HCT116 (cell line): ENCODE results near the gene EIF3L.
A peak's percentile ranks its signal among the peaks of the same experiment; 100 is the strongest.

Experiments
- CEBPB ChIP-seq: IDR thresholded peaks from 2 replicates; pipeline ENCODE4 v1.6.1; 2012; ENCODE audit warnings: low read depth
- EGR1 ChIP-seq: IDR thresholded peaks from 2 replicates; pipeline ENCODE4 v1.6.1; 2012; ENCODE audit warnings: low read depth
- EZH2 ChIP-seq: fragments of 200-600 bp; sonication (generic); IDR thresholded peaks from 2 replicates; pipeline ENCODE4 v1.6.1; 2017; ENCODE audit warnings: antibody characterized with exemption, mixed run types
- EZH2phosphoT487 ChIP-seq: fragments of 200-600 bp; IDR thresholded peaks from 2 replicates; pipeline ENCODE4 v1.6.1; 2018; ENCODE audit warnings: antibody characterized with exemption, borderline replicate concordance
- JUND ChIP-seq: IDR thresholded peaks from 2 replicates; pipeline ENCODE4 v1.6.1; 2012
- POLR2A ChIP-seq: IDR thresholded peaks from 2 replicates; pipeline ENCODE4 v1.7.0; 2011; ENCODE audit warnings: borderline replicate concordance; ENCODE audit not compliant: insufficient read depth, insufficient read length; ENCODE audit errors: extremely low read depth
- POLR2AphosphoS5 ChIP-seq: IDR thresholded peaks from 2 replicates; pipeline ENCODE4 v1.6.1; 2011; ENCODE audit warnings: mild to moderate bottlenecking, low read depth, low read length, moderate library complexity
- RAD21 ChIP-seq: IDR thresholded peaks from 2 replicates; pipeline ENCODE4 v1.6.1; 2012; ENCODE audit warnings: low read depth, mild to moderate bottlenecking
- SIN3A ChIP-seq: IDR thresholded peaks from 2 replicates; pipeline ENCODE4 v1.6.1; 2012; ENCODE audit warnings: low read depth
- YY1 ChIP-seq: IDR thresholded peaks from 2 replicates; pipeline ENCODE4 v1.6.1; 2011; ENCODE audit warnings: low read length, low read depth, moderate library complexity, mild to moderate bottlenecking; ENCODE audit not compliant: insufficient replicate concordance; ENCODE audit errors: extremely low read depth
- TF ChIP-seq, protein P1 (sequence below), 3 experiments: fragments of 200-600 bp in 1 of 3; sonication (generic) in 1 of 3; IDR thresholded peaks in 2 of 3; conservative IDR thresholded peaks in 1 of 3; 2 replicates each; pipeline ENCODE4 v1.5.1; 2012 to 2017; ENCODE audit warnings: low read depth in 2 of 3, low read length in 2 of 3, antibody characterized with exemption in 1 of 3, borderline replicate concordance in 1 of 3, control low read depth in 1 of 3, mild to moderate bottlenecking in 1 of 3, mixed read lengths in 1 of 3, mixed run types in 1 of 3, moderate library complexity in 1 of 3; ENCODE audit not compliant: insufficient read depth in 1 of 3
- TF ChIP-seq, protein P2 (sequence below): IDR thresholded peaks from 2 replicates; pipeline ENCODE4 v1.6.1; 2012

DNA sequence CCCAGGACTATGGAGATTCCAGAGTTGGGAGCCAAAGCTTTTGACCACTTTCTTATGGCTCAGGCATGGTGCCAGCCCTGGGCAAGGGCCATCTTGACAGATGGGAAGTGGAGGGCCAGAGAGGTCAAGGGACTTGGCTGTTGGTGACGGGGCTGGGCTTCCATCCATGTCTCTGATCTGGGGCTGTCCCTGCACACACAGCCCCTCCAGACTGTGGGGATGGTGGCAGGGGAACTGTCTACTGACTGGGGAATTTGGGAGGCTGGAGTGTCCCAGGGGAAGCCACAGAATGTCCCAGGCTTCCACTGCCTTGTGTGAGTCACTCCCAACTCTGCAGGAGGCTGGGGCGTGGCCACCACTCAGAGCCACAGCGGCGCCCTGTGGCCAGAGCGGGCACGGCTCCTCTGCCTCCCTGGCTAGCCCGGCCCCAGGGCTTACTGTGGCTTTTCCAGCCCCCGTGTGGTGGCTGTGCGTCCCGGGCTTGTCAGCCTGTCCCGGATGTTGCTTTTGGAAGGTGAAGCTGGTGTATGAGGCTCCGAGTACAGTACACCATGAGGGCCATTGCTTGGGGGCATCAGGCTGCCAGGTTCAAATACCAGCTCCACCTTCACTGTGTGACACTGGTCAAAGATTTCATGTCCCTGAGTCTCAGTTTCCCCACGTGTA lies 84.6 kb downstream of the EIF3L start:
- TF ChIP-seq, protein P1, sequence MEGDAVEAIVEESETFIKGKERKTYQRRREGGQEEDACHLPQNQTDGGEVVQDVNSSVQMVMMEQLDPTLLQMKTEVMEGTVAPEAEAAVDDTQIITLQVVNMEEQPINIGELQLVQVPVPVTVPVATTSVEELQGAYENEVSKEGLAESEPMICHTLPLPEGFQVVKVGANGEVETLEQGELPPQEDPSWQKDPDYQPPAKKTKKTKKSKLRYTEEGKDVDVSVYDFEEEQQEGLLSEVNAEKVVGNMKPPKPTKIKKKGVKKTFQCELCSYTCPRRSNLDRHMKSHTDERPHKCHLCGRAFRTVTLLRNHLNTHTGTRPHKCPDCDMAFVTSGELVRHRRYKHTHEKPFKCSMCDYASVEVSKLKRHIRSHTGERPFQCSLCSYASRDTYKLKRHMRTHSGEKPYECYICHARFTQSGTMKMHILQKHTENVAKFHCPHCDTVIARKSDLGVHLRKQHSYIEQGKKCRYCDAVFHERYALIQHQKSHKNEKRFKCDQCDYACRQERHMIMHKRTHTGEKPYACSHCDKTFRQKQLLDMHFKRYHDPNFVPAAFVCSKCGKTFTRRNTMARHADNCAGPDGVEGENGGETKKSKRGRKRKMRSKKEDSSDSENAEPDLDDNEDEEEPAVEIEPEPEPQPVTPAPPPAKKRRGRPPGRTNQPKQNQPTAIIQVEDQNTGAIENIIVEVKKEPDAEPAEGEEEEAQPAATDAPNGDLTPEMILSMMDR (IDR thresholded peaks at IDR 0.05 in 2 of 3, conservative IDR thresholded peaks at IDR 0.05 in 1 of 3; ENCODE audit: borderline replicate concordance in 1 of 3, insufficient read depth in 1 of 3, low read depth in 2 of 3, low read length in 2 of 3) = peak; percentile 95 to 99 (median 97)
- no peak for TF ChIP-seq EZH2phosphoT487
- TF ChIP-seq CEBPB = no peak
- TF ChIP-seq, protein P2, sequence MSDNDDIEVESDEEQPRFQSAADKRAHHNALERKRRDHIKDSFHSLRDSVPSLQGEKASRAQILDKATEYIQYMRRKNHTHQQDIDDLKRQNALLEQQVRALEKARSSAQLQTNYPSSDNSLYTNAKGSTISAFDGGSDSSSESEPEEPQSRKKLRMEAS = peak; percentile 24; the same call in 1 of the 2 replicates
- TF ChIP-seq SIN3A = no peak
- TF ChIP-seq JUND = peak; percentile 76
- no peak for TF ChIP-seq POLR2A
- no peak for TF ChIP-seq EGR1
- TF ChIP-seq EZH2 = no peak
- TF ChIP-seq POLR2AphosphoS5 = peak; percentile 45; the same call in 1 of the 2 replicates
- TF ChIP-seq RAD21 = peak; percentile 78
- TF ChIP-seq YY1 = peak; percentile 9
